Activated naive CD4-positive, alpha-beta T cell treated with anti-CD3 and anti-CD28 coated beads for 36 hours (primary cell): ENCODE results near the gene STAT4. TPM values are rescaled to one million over a fixed set of nuclear protein-coding genes. Genes with fewer than 3 reads are reported as not detected.

Source experiments
- CTCF ChIA-PET: fragments of 350-600 bp; sonication (Branson Sonifier 250); formaldehyde crosslinking; loops from one replicate; lab custom pipeline; 2021; ENCODE audit warnings: antibody characterized with exemption; lab: Charles Lee
- DNase-seq: peaks from one replicate; pipeline ENCODE4 v3.0.0-alpha.2; 2020
- H3K27ac Mint-ChIP-seq: one replicate; pipeline ENCODE4 v1.8.0; 2021; ENCODE audit warnings: mild to moderate bottlenecking, mixed read lengths
- H3K27me3 Mint-ChIP-seq: one replicate; pipeline ENCODE4 v1.8.0; 2021; ENCODE audit warnings: low read depth, mixed read lengths
- H3K36me3 Mint-ChIP-seq: one replicate; pipeline ENCODE4 v1.8.0; 2021; ENCODE audit warnings: low read depth, mixed read lengths
- H3K4me1 Mint-ChIP-seq: one replicate; pipeline ENCODE4 v1.8.0; 2021; ENCODE audit warnings: low read depth, mixed read lengths
- H3K4me3 Mint-ChIP-seq: one replicate; pipeline ENCODE4 v1.8.0; 2021; ENCODE audit warnings: mild to moderate bottlenecking, moderate library complexity, mixed read lengths
- H3K9me3 Mint-ChIP-seq: one replicate; pipeline ENCODE4 v1.8.0; 2021; ENCODE audit warnings: mixed read lengths
- intact Hi-C: fragments of 100-400 bp; cut with micrococcal nuclease; formaldehyde crosslinking; loops from one replicate; pipeline ENCODE4 v1.15.1; 2023
- total RNA-seq, 2 experiments: library from RNA; stranded (reverse); gene quantifications; one replicate each; pipeline ENCODE4 v1.2.3, GENCODE V29; 2021

The STAT4 gene
- total RNA-seq, 2 experiments from 2014 or later, result 53.9 to 54.6 TPM

- DNase-seq, result no peak
- Mint-ChIP-seq H3K36me3 (peaks cover 29% of the 10 kb centered on the region), H3K4me1 (peaks cover 41% of the 10 kb centered on the region), H3K9me3 (peaks cover 8% of the 10 kb centered on the region), H3K4me3 (no peak overlapping the region), H3K27me3 (no peaks in the 10 kb centered on the region), H3K27ac (no peak overlapping the region)
- CTCF ChIA-PET, result interaction anchor here (0.6 to 1.9 kb wide), 11 partner anchors 9 to 143 kb away, joined by 3 to 15 read pairs (median 4); no protein-coding TSS in a partner anchor
- intact Hi-C loops, result no loop called here
These were observed 138.4 kb downstream of the STAT4 start for GRCh38 chr2:191012346-191012745.

- Mint-ChIP-seq H3K27ac (no peak overlapping the region), H3K4me1 (peaks cover 45% of the 10 kb centered on the region), H3K9me3 (peaks cover 5% of the 10 kb centered on the region), H3K36me3 (peaks cover 37% of the 10 kb centered on the region), H3K4me3 (no peak overlapping the region), H3K27me3 (no peaks in the 10 kb centered on the region)
- intact Hi-C loops, result loop anchor here (1.0 kb wide), 1 partner anchor 9 kb away; no protein-coding TSS in a partner anchor
- DNase-seq, result peak; percentile 53
- CTCF ChIA-PET, result interaction anchor here (0.8 to 1.9 kb wide), 6 partner anchors 12 to 144 kb away, joined by 3 to 15 read pairs (median 4); partner anchors contain the start of gene STAT4
These were observed 139.6 kb downstream of the STAT4 start for GRCh38 chr2:191010887-191011885.

- H3K36me3 Mint-ChIP-seq, result peaks cover 52% of the 10 kb centered on the region
- H3K9me3 Mint-ChIP-seq, result peaks cover 6% of the 10 kb centered on the region
- peaks cover 50% of the 10 kb centered on the region for H3K4me1 Mint-ChIP-seq
- H3K27ac Mint-ChIP-seq, result peak overlapping the region; percentile 76
- no peak for DNase-seq
- CTCF ChIA-PET, result no interaction called here
- intact Hi-C loops, result no loop called here
- H3K27me3 Mint-ChIP-seq, result no peaks in the 10 kb centered on the region
- no peak overlapping the region for H3K4me3 Mint-ChIP-seq
These were observed 141.0 kb downstream of the STAT4 start for GRCh38 chr2:191009541-191010374.

- Mint-ChIP-seq H3K4me3 (peak overlapping the region; percentile 22), H3K27me3 (no peaks in the 10 kb centered on the region), H3K27ac (peak overlapping the region; percentile 81), H3K36me3 (peaks cover 66% of the 10 kb centered on the region), H3K9me3 (peaks cover 19% of the 10 kb centered on the region), H3K4me1 (peaks cover 65% of the 10 kb centered on the region)
- DNase-seq, result no peak
- intact Hi-C loops, result no loop called here
- CTCF ChIA-PET, result interaction anchor here (1.3 to 1.4 kb wide), 2 partner anchors 21 to 227 kb away, joined by 3 read pairs; no protein-coding TSS in a partner anchor
These were observed 142.5 kb downstream of the STAT4 start for GRCh38 chr2:191008286-191008685.

- H3K4me1 Mint-ChIP-seq, result peaks cover 71% of the 10 kb centered on the region
- H3K36me3 Mint-ChIP-seq, result peaks cover 76% of the 10 kb centered on the region
- no peaks in the 10 kb centered on the region for H3K27me3 Mint-ChIP-seq
- CTCF ChIA-PET, result interaction anchor here (0.9 to 1.4 kb wide), 4 partner anchors 20 to 226 kb away, joined by 3 read pairs; no protein-coding TSS in a partner anchor
- H3K9me3 Mint-ChIP-seq, result peaks cover 21% of the 10 kb centered on the region
- H3K27ac Mint-ChIP-seq, result peak overlapping the region; percentile 13
- no peak for DNase-seq
- intact Hi-C loops, result no loop called here
- H3K4me3 Mint-ChIP-seq, result no peak overlapping the region
These were observed 143.6 kb downstream of the STAT4 start for GRCh38 chr2:191006997-191007783.

- CTCF ChIA-PET, result no interaction called here
- Mint-ChIP-seq H3K27me3 (no peaks in the 10 kb centered on the region), H3K36me3 (peaks cover 83% of the 10 kb centered on the region), H3K9me3 (peaks cover 21% of the 10 kb centered on the region), H3K4me3 (no peak overlapping the region), H3K27ac (no peak overlapping the region), H3K4me1 (peaks cover 76% of the 10 kb centered on the region)
- intact Hi-C loops, result no loop called here
- no peak for DNase-seq
These were observed 144.5 kb downstream of the STAT4 start for GRCh38 chr2:191006297-191006696.

GRCh38 chr2:191003405-191004309, 147.1 kb downstream of the STAT4 start:
- Mint-ChIP-seq H3K36me3 (peaks cover 94% of the 10 kb centered on the region), H3K4me1 (peaks cover 76% of the 10 kb centered on the region), H3K27ac (peak overlapping the region; percentile 80), H3K4me3 (no peak overlapping the region), H3K9me3 (peaks cover 21% of the 10 kb centered on the region), H3K27me3 (no peaks in the 10 kb centered on the region)
- intact Hi-C loops, result loop anchor here (1.0 to 5.0 kb wide), 2 partner anchors 10 to 36 kb away; no protein-coding TSS in a partner anchor
- DNase-seq, result peak; percentile 49
- CTCF ChIA-PET, result interaction anchor here (0.6 kb wide), 1 partner anchor 34 kb away, joined by 3 read pairs; no protein-coding TSS in a partner anchor

- Mint-ChIP-seq H3K4me3 (no peak overlapping the region), H3K27me3 (no peaks in the 10 kb centered on the region), H3K4me1 (peaks cover 73% of the 10 kb centered on the region), H3K9me3 (peaks cover 28% of the 10 kb centered on the region), H3K36me3 (peaks cover 92% of the 10 kb centered on the region), H3K27ac (peak overlapping the region; percentile 76)
- CTCF ChIA-PET, result no interaction called here
- intact Hi-C loops, result loop anchor here (2.0 to 5.0 kb wide), 2 partner anchors 34 to 79 kb away; no protein-coding TSS in a partner anchor
- no peak for DNase-seq
These were observed 149.2 kb downstream of the STAT4 start for GRCh38 chr2:191001624-191002023.

- CTCF ChIA-PET, result interaction anchor here (0.5 to 1.6 kb wide), 2 partner anchors 12 to 116 kb away, joined by 4 read pairs; no protein-coding TSS in a partner anchor
- DNase-seq, result no peak
- peak overlapping the region; percentile 76 for H3K27ac Mint-ChIP-seq
- intact Hi-C loops, result loop anchor here (2.0 to 5.0 kb wide), 2 partner anchors 34 to 78 kb away; no protein-coding TSS in a partner anchor
- peaks cover 74% of the 10 kb centered on the region for H3K4me1 Mint-ChIP-seq
- H3K4me3 Mint-ChIP-seq, result no peak overlapping the region
- no peaks in the 10 kb centered on the region for H3K27me3 Mint-ChIP-seq
- H3K9me3 Mint-ChIP-seq, result peaks cover 30% of the 10 kb centered on the region
- H3K36me3 Mint-ChIP-seq, result peaks cover 92% of the 10 kb centered on the region
These were observed 149.8 kb downstream of the STAT4 start for GRCh38 chr2:191001032-191001431.

- peaks cover 82% of the 10 kb centered on the region for H3K4me1 Mint-ChIP-seq
- no peak overlapping the region for H3K4me3 Mint-ChIP-seq
- DNase-seq, result no peak
- peaks cover 39% of the 10 kb centered on the region for H3K9me3 Mint-ChIP-seq
- CTCF ChIA-PET, result interaction anchor here (0.6 to 1.6 kb wide), 2 partner anchors 12 to 332 kb away, joined by 3 to 4 read pairs; no protein-coding TSS in a partner anchor
- intact Hi-C loops, result loop anchor here (2.0 to 5.0 kb wide), 3 partner anchors 32 to 77 kb away; no protein-coding TSS in a partner anchor
- H3K27me3 Mint-ChIP-seq, result no peaks in the 10 kb centered on the region
- H3K36me3 Mint-ChIP-seq, result peaks cover 92% of the 10 kb centered on the region
- H3K27ac Mint-ChIP-seq, result peak overlapping the region; percentile 37
These were observed 150.7 kb downstream of the STAT4 start for GRCh38 chr2:190999949-191000665.
